Activated CD4-positive, CD25-positive, alpha-beta regulatory T cell treated with anti-CD3 and anti-CD28 coated beads, Interleukin-2, amount 50 U/mL, for 16 hours (primary cell): ENCODE data around the gene SESTD1.
"Not testable (repeated sequence)": the region's sequence is repeated elsewhere in the genome, so short reads cannot be mapped to it uniquely, and the experiment has no call there.

ENCODE experiments used
- DNase-seq: peaks from one replicate; pipeline ENCODE4 v3.0.0-alpha.2; 2020; ENCODE audit warnings: low read depth, low spot score

SESTD1 gene

DNA sequence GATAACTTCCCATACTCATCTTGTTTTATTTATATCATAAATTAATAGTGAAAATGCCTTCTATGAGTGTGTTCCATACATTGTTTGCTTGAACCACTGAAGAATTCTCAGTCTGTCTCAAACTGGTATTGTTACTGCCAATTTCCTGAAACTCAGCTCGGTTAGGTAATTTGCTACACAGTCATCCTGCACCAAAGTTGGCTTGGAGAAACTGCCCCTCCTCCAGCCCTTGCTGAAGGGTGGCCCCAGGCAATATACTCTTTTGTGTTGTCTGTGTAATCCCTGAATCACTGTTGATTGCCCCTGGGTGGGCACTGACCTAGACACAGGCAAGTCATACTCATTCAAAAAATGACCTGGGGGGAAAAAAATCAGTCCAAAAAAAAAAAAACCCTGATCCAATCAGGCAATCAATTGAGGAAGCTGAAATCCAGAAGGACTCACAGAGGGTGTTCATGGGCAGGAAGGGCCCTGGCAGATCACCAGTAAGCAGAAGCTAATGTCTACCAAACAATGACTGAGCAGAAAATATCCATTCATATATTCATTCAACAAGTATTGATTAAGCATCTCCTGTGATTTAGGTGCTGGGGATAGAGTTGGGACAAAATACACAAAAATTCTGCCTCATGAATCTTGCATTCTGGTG lies 3.8 kb upstream of the SESTD1 start:
- DNase-seq: no peak

DNA sequence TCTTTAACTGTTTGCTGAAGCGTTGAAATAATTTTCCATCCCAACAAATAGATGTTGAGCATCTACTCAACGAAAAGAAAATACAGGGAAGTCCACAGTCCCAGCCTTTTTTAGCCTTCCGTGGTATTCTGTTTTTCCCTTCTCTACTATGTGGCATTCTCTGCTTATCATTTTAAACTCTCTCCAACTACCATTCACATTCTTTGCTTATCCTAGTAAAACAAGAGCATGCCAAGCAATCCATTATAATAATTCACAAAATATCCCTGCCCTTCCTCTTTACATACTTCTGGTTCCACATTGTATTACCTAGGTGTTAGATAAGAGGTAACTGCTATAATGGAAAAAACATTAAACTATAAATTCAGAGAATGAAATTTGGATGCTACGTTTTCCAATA lies 1.6 kb upstream of the SESTD1 start:
- no peak for DNase-seq

DNA sequence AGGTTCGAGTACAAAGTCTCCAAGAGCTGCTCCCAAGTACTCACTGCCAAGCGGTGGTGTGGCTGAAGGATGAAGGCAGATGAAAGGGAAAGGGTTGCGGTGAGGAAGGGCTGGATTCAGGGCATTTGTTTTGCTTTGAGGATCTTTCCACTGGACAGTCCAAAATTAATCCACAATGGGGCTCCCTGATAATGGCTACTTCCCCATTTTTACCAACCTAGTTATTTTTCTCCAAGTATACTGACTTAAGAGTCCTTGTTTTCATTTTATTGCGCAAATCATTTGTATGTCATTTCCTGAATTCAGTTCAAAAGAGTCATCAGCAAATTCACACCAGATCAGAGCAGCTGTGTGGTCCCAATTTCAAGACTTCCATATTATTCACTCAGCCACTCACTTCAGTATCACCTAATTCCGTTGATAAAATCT lies 464 bp upstream of the SESTD1 start:
- no peak for DNase-seq

DNA sequence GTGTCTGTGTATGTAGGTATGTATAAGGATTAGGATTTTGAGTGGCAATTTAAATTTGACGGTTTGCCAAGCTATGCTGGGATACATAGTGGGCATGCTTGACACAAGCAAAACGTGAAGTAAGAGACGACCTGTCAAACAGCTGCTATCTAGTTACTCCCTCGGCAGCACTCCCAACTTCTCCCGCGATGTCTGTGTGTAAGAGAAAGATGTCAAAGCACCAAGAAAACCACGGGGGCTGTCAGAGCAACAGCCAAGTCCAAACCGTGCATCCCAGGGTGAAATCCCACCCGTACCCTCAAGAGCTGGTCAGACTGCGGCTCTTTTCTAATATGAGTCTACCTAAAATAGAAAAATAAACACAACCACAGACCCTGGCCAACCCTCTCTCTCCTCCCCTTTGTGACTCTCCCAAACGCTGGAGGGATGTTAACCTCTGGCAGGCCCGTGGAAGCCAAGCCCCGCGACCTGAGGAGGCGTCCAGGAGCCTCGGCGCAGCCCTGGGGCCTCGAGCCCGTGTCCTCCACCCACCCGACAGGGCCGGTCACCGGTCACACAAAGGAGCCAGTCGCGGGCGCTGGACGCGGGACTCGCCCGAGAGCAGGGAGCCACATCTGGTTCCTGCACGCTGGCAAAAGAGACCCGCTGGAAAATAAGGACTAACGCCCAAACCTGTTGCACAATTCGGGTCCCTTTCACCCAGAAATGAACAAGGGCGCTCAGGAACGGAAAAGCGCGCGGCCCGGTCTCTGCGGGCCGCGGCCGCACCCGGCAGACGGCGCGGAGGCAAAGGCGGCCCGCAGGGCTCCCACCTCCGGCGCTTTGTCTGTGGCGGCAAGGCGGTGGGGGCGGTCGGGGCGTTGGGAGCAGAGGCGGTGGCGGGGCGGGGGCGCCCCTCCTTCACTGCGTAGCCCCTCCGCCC lies 925 bp downstream of the SESTD1 start:
- DNase-seq: no peak

DNA sequence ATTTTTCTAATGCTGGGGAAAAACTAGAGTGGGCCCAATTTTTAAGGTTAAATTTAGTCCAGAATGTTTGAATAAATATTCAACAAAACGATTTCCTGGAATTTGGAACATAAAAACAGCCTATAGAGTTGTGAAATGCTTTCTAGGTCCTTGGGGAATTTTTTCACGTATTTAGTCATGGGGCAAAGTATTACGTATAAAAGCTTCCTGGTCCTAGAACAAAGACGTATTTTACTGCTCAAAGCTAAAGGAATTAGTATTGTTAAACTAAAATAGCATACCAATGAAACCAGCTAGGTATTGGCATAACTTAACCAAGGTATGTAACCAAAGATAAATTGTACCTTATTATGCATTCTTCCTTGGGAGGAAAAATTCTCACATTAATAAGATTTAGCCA lies 1.6 kb downstream of the SESTD1 start:
- DNase-seq: no peak

DNA sequence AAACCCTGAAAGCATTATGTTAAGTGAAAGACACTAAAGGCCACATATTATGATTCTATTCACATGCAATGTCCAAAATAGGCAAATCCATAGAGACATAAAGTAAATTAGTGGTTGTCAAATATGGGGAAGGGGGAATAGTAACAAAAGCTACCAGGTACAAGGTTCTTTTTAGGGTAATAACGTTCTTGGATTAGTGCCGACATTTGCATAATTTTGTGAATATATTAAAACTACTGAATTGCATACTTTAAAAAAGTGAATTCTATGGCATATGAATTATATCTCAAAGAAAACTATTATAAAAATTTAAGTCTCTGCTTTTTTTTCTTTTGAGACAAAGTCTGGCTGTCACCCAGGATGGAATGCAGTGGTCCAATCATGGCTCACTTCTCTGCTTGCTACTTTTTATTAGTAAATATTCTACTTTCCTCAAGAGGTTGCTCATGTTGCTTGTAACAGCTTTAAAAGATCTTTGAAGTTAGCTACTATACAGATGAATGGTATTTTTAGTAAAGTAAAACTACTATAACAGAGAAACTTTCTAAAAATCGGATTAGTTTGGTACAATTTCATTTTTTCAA lies 2.5 kb downstream of the SESTD1 start:
- DNase-seq: no peak

DNA sequence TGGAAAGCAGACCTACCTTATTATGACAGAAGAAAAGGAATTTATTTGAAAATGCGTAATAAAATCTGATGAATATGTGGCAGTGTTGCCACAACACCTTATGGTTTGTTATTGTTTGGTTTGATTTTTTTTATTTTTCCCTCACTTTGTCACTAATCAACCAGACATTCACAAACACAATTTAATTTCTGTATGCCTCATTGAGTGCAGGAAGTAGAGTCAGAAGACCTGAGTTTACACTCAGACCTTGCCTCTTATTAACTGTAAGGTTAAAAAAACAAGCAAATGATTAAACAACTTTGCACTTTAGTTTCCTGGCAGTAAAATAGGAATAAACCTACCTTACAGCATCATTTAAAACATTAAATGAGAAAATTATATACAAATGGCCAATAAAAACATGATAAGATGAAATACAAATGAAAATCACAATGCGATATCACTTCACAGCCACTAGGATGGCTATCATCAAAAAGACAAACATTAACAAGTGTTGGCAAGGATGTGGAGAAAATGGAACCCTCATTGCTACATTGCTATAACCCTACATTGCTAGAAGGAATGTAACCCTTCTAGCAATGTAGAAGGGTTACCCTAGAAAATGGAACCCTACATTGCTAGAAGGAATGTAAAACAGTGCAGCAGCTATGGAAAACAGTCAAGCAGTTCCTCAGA lies 3.3 kb downstream of the SESTD1 start:
- no peak for DNase-seq

DNA sequence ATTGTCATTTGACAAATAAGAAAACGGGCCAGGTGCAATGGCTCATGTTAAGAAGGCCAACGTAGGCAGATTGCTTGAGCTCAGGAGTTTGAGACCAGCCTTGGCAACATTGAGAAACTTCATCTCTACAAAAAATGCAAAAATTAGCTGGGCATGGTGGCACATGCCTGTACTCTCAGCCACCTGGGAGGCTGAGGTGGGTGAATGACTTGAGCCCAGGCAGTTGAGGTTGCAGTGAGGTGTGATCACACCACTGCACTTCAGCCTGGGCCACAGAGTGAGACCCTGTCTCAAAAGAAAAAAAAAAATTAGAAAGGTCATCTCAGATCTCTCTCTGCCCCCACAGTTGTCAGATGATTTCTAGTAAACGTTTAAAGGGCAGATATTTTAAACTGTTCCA lies 4.4 kb downstream of the SESTD1 start:
- no peak for DNase-seq

DNA sequence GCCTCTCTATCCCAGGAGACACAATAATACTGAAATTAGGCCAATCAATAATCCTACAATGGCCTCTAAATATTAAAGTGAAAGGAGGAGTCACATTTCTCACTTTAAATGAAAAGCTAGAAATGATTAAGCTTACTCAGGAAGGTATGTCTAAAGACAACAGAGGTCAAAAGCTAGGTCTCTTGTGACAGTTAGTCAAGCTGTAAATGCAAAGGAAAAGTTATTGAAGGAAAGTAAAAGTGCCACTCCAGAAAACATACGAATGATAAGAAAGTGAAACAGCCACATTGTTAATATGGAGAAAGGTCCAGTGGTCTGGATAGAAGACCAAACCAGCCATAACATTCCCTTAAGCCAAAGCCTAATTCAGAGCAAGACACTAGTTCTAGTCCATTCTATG lies 9.5 kb downstream of the SESTD1 start:
- DNase-seq: no peak

DNA sequence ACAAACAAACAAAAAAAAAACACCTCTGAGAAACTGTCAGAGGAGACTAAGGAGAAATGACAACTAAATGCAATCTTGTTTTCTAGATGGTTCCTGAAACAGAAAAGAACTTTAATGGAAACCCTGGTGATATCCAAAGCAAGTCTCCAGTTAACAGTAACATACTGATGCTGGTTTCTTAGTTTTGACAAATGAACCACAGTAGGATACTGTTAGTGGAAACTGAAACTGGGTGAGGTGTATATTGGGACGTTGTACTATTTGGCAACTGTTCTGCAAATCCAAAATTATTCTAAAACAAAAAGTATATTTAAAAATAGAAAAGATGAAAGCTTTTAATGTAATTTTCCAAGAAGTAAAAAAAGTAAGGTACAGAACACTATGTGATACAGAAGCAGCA lies 11.4 kb downstream of the SESTD1 start:
- no peak for DNase-seq

DNA sequence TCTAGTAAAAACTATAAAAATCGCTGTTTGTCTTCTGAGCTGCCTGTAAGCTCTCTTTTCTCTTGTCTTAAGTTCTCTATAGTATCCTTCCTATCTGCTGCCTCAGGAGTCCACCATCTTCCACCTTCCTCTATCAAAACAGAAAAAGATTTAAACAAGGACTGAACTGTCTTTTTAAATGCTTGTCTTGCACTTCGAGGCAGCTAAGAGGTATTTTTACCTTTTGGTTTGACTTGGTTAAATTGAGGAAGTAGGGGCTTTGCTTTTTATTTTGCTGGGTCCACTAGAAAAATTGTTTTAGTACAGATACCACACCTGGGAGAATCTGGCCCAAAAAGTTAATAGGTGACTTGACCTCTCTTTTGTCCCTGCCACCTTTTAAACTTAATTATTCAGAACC lies 12.2 kb downstream of the SESTD1 start:
- no peak for DNase-seq

DNA sequence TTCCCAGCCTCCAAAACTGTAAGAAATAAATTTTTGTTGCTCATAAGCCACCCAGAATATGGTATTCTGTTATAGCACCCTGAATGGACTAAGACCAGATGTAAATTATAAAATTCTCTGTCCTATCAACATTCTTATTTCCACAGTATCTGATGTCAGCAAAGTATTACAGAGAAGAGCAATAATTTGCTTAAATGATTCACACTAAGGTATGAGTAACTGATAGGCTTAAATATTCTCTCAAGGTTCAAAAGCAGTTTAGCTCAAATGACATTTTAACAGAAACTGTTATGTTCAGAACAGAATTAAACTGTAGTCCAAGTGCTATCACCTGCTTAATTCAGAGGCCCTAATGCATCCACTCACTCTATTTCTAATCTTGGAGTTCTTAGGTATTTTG lies 12.8 kb downstream of the SESTD1 start:
- no peak for DNase-seq

DNA sequence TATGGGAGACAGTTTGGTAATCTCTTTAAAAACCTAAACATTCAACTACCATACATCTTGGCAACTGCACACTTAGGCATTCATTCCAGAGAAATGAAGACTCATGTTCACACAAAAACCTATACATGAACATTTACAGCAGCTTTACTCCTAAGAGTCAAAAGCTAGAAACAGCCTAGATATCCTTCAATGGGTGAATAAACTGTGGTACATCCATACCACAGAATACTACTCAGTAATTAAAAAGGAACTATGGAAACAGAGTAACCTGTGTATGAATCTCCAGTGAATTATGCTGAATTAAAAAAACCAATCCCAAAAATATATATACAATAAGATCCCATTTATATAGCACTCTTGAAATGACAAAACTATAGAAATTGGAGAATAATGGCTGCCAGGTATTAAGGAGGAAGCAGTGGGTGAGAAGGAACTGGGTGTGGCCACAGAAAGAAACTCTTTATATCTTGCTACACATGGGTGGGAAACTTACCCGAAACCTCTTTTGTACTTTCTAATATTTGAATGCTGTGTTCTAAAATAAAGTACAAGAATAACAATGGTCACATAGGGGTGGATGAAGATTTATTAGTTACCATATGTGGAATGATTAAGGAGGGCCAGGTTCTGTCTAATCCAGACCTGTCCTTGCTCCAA lies 13.7 kb downstream of the SESTD1 start:
- no peak for DNase-seq

DNA sequence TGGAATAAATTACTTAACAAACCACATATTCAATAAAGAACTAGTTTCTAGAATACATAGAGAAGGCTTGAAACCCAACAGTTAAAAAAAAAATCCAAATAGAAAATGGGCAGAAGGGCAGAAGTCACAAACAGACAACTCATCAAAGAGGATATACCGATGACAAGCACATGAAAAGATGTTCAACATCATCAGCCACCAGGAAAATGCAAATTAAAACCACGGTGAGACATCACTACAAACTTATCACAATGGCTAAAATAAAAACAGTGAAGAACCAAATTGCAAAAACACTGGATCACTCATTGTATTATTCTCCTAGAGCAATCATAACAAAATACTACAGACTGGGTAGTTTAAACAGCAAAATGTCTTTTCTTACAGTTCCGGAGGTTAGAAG lies 14.5 kb downstream of the SESTD1 start:
- DNase-seq: no peak

DNA sequence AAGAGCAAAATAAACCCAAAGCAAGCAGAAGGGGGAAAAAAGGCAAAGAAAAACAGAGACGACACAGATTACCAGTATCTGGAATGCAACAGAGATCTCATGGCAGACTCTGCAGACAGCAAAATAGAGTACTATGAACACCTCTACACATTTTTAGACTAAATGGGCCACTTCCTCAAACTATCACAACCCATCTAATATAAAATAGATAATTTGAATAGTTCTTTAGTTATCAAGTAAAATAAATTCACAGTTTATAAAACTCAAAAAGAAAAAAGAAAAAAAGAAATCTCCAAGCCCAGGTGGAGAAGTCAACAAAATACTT lies 16.6 kb downstream of the SESTD1 start:
- no peak for DNase-seq

DNA sequence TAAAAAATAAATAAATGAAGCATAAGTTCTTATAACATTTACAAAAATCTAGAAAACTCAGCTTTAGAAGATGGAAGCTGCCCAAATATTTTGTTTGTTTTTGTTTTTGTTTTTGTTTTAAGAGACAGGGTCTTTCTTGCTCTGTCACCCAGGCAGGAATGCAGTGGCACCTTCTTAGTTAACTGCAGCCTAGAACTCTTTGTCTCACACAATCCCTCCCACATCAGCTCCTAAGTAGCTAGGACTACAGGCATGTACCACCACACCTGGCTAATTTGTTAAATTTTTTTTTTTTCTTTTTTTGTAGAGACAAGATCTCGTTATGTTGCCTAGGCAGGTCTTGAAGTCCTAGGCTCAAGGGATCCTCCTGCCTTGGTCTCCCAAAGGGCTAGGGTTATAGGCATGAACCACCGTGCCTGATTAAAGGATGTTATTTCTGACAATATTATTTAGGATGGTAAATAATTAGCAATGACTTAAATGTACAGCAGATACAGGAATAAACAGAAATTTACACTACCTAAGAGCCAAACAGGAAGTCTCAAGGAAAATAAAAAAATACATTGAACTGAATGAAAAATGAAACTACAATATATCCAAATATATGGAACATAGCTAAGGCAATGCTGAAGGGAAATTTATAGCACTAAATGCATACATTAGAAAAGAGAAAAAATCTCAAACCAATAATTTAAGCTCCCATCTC lies 17.2 kb downstream of the SESTD1 start:
- DNase-seq: no peak

DNA sequence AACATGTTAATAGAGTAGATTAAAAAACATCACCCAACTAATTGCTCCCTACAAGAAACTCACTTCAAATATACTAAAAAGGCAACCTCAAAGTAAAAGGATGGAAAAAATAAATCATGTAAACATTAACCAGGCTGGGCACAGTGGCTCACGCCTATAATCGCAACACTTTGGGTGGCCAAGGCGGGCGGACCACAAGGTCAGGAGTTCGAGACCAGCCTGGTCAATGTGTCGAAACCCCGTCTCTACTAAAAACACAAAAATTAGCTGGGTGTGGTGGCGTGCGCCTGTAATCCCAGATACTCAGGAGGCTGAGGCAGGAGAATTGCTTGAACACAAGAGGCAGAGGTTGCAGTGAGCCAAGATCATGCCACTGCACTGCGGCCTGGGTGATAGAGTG lies 18.8 kb downstream of the SESTD1 start:
- not testable (repeated sequence) for DNase-seq

DNA sequence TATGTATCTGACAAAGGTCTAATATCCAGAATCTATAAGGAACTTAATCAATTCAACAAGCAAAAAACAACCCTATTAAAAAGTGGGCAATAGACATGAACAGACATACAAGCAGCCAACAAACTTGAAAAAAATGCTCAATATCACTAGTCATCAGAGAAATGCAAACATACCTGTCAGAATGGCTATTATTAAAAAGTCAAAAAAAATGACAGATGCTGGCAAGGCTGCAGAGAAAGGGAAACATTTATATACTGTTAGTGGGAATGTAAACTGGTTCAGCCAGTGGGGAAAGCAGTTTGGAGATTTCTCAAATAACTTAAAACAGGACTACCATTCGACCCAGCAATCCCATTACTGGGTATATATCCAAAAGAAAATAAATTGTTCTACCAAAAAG lies 21.6 kb downstream of the SESTD1 start:
- no peak for DNase-seq

DNA sequence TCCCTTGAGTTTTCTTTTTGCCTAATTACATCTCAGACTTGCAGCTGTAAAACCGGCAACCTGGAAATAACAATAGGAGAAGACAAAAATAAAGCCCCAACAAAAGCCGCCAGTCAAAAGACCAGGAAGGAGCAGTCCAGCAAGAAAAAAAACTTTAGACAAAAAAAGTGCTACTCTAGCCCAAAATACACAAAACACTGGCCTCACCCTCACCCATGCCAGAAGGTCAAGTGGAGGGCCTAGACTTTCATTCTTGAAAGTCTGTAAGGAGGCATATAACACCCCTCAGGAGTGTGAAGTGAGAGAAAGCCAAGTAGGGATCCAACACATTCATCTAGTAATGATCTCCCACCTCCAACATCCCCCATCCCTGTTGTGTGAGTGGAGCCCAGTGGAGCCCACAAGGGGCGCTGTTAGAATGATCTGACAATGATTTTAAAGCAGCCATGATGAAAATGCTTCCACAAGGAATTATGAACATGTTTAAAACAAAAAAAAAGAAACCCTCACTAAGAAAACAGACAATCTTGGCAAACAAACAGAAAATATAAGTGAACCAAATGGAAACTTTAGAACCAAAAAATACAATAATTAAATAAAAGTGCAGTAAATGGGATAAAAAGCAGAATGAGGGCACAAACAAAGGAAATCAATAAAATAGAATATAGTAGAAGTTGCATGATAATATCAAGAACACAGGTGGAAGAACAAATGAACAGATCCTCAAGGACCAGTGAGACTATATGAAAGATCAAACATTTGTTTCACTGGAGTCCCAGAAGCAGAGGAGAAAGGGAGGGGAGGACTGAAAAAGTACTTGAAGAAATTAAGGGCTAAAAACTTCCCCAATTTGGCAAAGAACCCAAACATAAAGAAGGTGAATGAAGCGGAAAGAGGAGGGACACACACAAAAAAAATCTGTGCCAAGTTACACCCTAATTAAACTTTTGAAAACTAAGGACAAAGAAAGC lies 23.9 kb downstream of the SESTD1 start:
- no peak for DNase-seq

DNA sequence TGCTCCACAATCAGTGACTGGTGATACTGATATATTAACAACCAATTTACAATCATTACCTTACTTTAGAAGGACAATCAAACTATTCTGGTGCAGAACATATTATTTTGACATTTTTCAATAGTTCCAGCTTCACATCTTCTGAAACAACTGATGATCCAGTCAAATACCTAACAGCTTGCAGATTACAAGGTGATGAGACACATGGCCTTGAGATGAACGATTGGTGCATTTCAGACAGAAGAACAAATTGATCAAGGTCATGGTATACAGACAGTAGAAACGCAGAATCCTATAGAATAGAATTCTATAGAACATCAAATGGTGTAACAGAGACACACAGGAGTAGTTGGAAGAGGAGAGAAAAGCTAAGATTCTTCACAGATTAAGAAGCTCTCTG lies 24.8 kb downstream of the SESTD1 start:
- no peak for DNase-seq
